Neural progenitor cell (in vitro differentiated cells): ENCODE measurements around the gene ABCA7. TPM values are rescaled to one million over a fixed set of nuclear protein-coding genes. Genes with fewer than 3 reads are reported as not detected.

ENCODE experiments used
- DNase-seq: peaks from one replicate; pipeline ENCODE4 v3.0.0-alpha.2; 2016; ENCODE audit warnings: low spot score
- H2AFZ ChIP-seq: fragments of 200-600 bp; sonication (generic); replicated peaks from 2 replicates; pipeline ENCODE4 v1.6.1; 2016; ENCODE audit warnings: antibody characterized with exemption
- H3F3A ChIP-seq: fragments of 200-600 bp; sonication (generic); 2 replicates; pipeline ENCODE4 v1.6.1; 2016; ENCODE audit warnings: antibody characterized with exemption, low read depth
- H3K27ac ChIP-seq: fragments of 200-600 bp; sonication (generic); 2 replicates; pipeline ENCODE4 v1.5.1; 2016; ENCODE audit warnings: mild to moderate bottlenecking
- H3K27me3 ChIP-seq: fragments of 200-600 bp; sonication (generic); 2 replicates; pipeline ENCODE4 v1.6.1; 2016; ENCODE audit warnings: mild to moderate bottlenecking, moderate library complexity
- H3K36me3 ChIP-seq: fragments of 200-600 bp; sonication (generic); 2 replicates; pipeline ENCODE4 v1.5.1; 2016
- H3K4me1 ChIP-seq: fragments of 200-600 bp; sonication (generic); 2 replicates; pipeline ENCODE4 v1.6.1; 2016; ENCODE audit warnings: mixed run types
- H3K4me2 ChIP-seq: fragments of 200-600 bp; sonication (generic); 2 replicates; pipeline ENCODE4 v1.6.1; 2016
- H3K4me3 ChIP-seq: fragments of 200-600 bp; sonication (generic); 2 replicates; pipeline ENCODE4 v1.5.1; 2016
- H3K79me2 ChIP-seq: fragments of 200-600 bp; sonication (generic); 2 replicates; pipeline ENCODE4 v1.6.1; 2016; ENCODE audit warnings: low read depth
- H3K9ac ChIP-seq: fragments of 200-600 bp; sonication (generic); 2 replicates; pipeline ENCODE4 v1.6.1; 2016
- H3K9me3 ChIP-seq: fragments of 200-600 bp; sonication (generic); 2 replicates; pipeline ENCODE4 v1.5.1; 2016; ENCODE audit warnings: low read depth
- H4K20me1 ChIP-seq: fragments of 200-600 bp; sonication (generic); 2 replicates; pipeline ENCODE4 v1.6.1; 2016; ENCODE audit warnings: low read depth
- H3K27ac Mint-ChIP-seq: 3 replicates; pipeline ENCODE4 v1.8.0; 2021; ENCODE audit warnings: mixed read lengths
- H3K27me3 Mint-ChIP-seq: 2 replicates; pipeline ENCODE4 v1.8.0; 2022; ENCODE audit warnings: low read depth, mild to moderate bottlenecking, inconsistent platforms, moderate library complexity, mixed read lengths; ENCODE audit not compliant: insufficient read depth
- H3K36me3 Mint-ChIP-seq: 3 replicates; pipeline ENCODE4 v1.8.0; 2021; ENCODE audit warnings: mixed read lengths
- H3K4me1 Mint-ChIP-seq: 3 replicates; pipeline ENCODE4 v1.8.0; 2021; ENCODE audit warnings: mixed read lengths
- H3K4me3 Mint-ChIP-seq: 3 replicates; pipeline ENCODE4 v1.8.0; 2021; ENCODE audit warnings: mild to moderate bottlenecking, moderate library complexity, mixed read lengths
- H3K9me3 Mint-ChIP-seq: 3 replicates; pipeline ENCODE4 v1.8.0; 2020; ENCODE audit warnings: mixed read lengths
- CTCF ChIP-seq: fragments of 200-600 bp; sonication (generic); IDR thresholded peaks from 2 replicates; pipeline ENCODE4 v1.5.1; 2017; ENCODE audit warnings: antibody characterized with exemption, mild to moderate bottlenecking
- EZH2 ChIP-seq: fragments of 200-600 bp; sonication (generic); IDR thresholded peaks from 2 replicates; pipeline ENCODE4 v1.6.1; 2017; ENCODE audit warnings: antibody characterized with exemption, mild to moderate bottlenecking, moderate library complexity
- EZH2phosphoT487 ChIP-seq: fragments of 200-600 bp; sonication (generic); IDR thresholded peaks from 2 replicates; pipeline ENCODE4 v1.6.1; 2017; ENCODE audit warnings: antibody characterized with exemption
- total RNA-seq: library from RNA; depleted of rRNA; stranded (reverse); fragments of >200 nt; gene quantifications from 2 replicates; pipeline ENCODE4 v1.2.3, GENCODE V29; 2015; ENCODE audit warnings: low replicate concordance

Gene ABCA7
- total RNA-seq, 1 donor from 2014 or later, result 1.4 TPM

- H3K9me3 Mint-ChIP-seq, result no peaks in the 10 kb centered on the region
- Histone ChIP-seq H3K27ac (no peak overlapping the region), H3K79me2 (no peaks in the 10 kb centered on the region), H2AFZ (peak overlapping the region; percentile 84), H3F3A (peaks cover 20% of the 10 kb centered on the region), H3K4me1 (peaks cover 10% of the 10 kb centered on the region), H3K27me3 (peaks cover 4% of the 10 kb centered on the region), H3K9me3 (no peaks in the 10 kb centered on the region), H3K36me3 (no peaks in the 10 kb centered on the region), H3K4me3 (peak overlapping the region; percentile 57), H4K20me1 (peaks cover 23% of the 10 kb centered on the region), H3K4me2 (peak overlapping the region; percentile 76), H3K9ac (no peak overlapping the region)
- peaks cover 2% of the 10 kb centered on the region for H3K27me3 Mint-ChIP-seq
- DNase-seq, result peak; percentile 98
- H3K36me3 Mint-ChIP-seq, result peaks cover 3% of the 10 kb centered on the region
- peaks cover 2% of the 10 kb centered on the region for H3K4me1 Mint-ChIP-seq
- no peak overlapping the region for H3K4me3 Mint-ChIP-seq
- no peak for TF ChIP-seq EZH2
- no peak for TF ChIP-seq EZH2phosphoT487
- no peak for TF ChIP-seq CTCF
- no peak overlapping the region for H3K27ac Mint-ChIP-seq
Observed at GRCh38 chr19:1082165-1082927, 42.4 kb downstream of the ABCA7 start.

- Histone ChIP-seq H3K36me3 (no peaks in the 10 kb centered on the region), H3K4me1 (peaks cover 10% of the 10 kb centered on the region), H4K20me1 (peaks cover 23% of the 10 kb centered on the region), H3K4me3 (peak overlapping the region; percentile 57), H3K79me2 (no peaks in the 10 kb centered on the region), H3K27ac (no peak overlapping the region), H3K27me3 (peaks cover 4% of the 10 kb centered on the region), H3K9ac (no peak overlapping the region), H3K9me3 (no peaks in the 10 kb centered on the region), H3F3A (peaks cover 25% of the 10 kb centered on the region), H2AFZ (peak overlapping the region; percentile 84), H3K4me2 (peak overlapping the region; percentile 76)
- H3K4me1 Mint-ChIP-seq, result peaks cover 2% of the 10 kb centered on the region
- no peak for DNase-seq
- TF ChIP-seq CTCF (no peak), EZH2phosphoT487 (no peak), EZH2 (no peak)
- H3K36me3 Mint-ChIP-seq, result peaks cover 7% of the 10 kb centered on the region
- peak overlapping the region; percentile 63 for H3K4me3 Mint-ChIP-seq
- H3K27ac Mint-ChIP-seq, result no peak overlapping the region
- H3K9me3 Mint-ChIP-seq, result no peaks in the 10 kb centered on the region
- peaks cover 2% of the 10 kb centered on the region for H3K27me3 Mint-ChIP-seq
Observed at GRCh38 chr19:1082928-1083816, 43.3 kb downstream of the ABCA7 start.

GRCh38 chr19:1084024-1084868, 44.3 kb downstream of the ABCA7 start:
- Histone ChIP-seq H3K9ac (no peak overlapping the region), H3K79me2 (no peaks in the 10 kb centered on the region), H3F3A (peaks cover 26% of the 10 kb centered on the region), H2AFZ (no peak overlapping the region), H3K9me3 (no peaks in the 10 kb centered on the region), H3K4me3 (no peak overlapping the region), H3K27me3 (peaks cover 4% of the 10 kb centered on the region), H3K27ac (no peak overlapping the region), H4K20me1 (peaks cover 23% of the 10 kb centered on the region), H3K36me3 (no peaks in the 10 kb centered on the region), H3K4me2 (no peak overlapping the region), H3K4me1 (peaks cover 10% of the 10 kb centered on the region)
- no peak for DNase-seq
- H3K27me3 Mint-ChIP-seq, result peaks cover 2% of the 10 kb centered on the region
- no peaks in the 10 kb centered on the region for H3K9me3 Mint-ChIP-seq
- peaks cover 2% of the 10 kb centered on the region for H3K4me1 Mint-ChIP-seq
- no peak overlapping the region for H3K27ac Mint-ChIP-seq
- no peak for TF ChIP-seq EZH2
- no peak for TF ChIP-seq CTCF
- no peak for TF ChIP-seq EZH2phosphoT487
- H3K4me3 Mint-ChIP-seq, result no peak overlapping the region
- H3K36me3 Mint-ChIP-seq, result peaks cover 7% of the 10 kb centered on the region
